ENCODE results near the gene SBF2.

The SBF2 gene

DNA sequence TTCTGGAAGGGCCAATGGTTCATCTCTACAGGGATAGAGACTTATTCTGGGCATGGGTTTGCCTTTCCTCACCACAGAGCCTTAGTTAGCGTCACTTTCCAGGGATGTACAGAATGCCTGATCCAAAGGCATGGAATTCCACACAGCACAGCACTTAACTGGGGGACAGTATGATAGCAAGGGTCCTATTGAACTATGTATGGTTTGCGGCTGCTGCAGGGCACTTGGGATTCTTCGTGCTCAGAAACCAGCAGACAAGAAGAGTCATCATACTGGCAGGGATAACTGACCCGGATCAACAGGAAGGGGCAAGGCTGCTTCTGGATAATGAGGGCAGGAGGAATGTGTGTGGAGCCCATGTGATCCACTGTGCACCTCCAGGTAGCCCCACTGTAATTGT is 524.4 kb downstream of the SBF2 start:
- Histone ChIP-seq H3K27me3 (ENCODE audit: control insufficient read depth, insufficient read depth, low read length) (no peaks in the 10 kb centered on the region), H3K27ac (ENCODE audit: low read depth, low read length) (no peak overlapping the region), H3K36me3 (ENCODE audit: control insufficient read depth, insufficient read depth, low read length) (no peaks in the 10 kb centered on the region), H3K9ac (ENCODE audit: low read length) (no peak overlapping the region), H3K4me3 (ENCODE audit: low read depth, low read length) (no peak overlapping the region), H3K9me3 (ENCODE audit: control insufficient read depth, insufficient read depth, low read depth, low read length) (no peaks in the 10 kb centered on the region), H3K4me1 (ENCODE audit: control insufficient read depth, insufficient read depth, low read length) (peaks cover 20% of the 10 kb centered on the region)

DNA sequence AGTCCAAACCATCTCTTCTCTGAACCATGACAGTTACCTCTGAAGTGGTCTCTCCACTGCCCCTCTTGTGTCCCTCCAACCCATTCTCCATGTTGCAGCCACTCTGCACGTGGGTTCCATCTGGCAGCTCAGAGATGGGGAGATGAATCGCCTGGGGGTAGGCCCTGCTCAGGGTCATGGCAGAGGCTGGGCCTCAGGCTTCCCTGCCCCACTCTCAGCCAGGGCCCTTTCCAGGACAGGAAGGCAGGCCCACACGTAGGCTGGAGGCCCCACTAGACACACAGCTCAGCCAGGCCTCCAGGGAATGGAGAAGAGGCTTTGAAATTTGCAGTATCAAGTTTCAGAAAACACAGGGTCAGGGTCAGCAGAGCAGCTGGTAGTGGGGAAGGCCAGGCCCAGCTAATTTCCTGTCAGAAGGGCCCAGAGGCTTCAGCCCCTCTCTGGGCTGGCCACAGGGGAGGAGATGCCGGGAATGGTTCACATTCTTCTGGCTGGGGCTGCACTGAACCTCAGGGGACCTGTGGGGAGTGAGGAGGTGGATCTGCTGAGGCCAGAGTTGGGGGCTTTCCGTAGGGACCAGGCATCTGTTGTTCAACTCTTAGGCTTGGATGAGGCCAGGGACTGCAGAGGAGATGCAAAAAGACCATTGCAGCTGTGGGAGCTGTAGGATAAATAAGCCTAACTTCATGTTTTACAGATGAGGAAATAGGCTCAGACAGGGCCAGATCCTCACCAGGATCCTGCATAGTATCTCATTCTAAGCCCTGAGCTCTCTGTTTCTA is 528.5 kb downstream of the SBF2 start:
- Histone ChIP-seq H3K4me1 (ENCODE audit: control insufficient read depth, insufficient read depth, low read length) (peaks cover 21% of the 10 kb centered on the region), H3K36me3 (ENCODE audit: control insufficient read depth, insufficient read depth, low read length) (no peaks in the 10 kb centered on the region), H3K9me3 (ENCODE audit: control insufficient read depth, insufficient read depth, low read depth, low read length) (no peaks in the 10 kb centered on the region), H3K27ac (ENCODE audit: low read depth, low read length) (peak overlapping the region; percentile 49; the same call in 1 of the 2 replicates), H3K9ac (ENCODE audit: low read length) (no peak overlapping the region), H3K4me3 (ENCODE audit: low read depth, low read length) (no peak overlapping the region; the same call in 1 of the 2 replicates), H3K27me3 (ENCODE audit: control insufficient read depth, insufficient read depth, low read length) (no peaks in the 10 kb centered on the region)

DNA sequence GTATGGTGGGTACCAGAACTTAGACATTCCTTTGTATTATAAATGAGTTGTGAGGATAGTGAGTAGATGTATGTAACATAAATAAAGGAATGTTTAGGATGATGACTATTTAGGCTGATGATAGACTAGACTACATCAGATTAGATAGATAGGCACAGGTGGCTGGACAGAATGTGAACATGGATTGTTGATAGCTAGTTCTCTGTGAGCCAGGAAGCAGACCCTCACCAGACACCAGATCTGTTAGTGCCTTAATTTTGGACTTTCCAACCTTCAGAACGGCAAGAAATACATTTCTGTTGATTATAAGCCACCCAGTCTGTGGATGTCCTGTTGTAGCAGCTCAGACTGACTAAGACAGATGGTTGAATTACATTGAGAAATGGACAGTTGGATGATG is 530.7 kb downstream of the SBF2 start:
- Histone ChIP-seq H3K9me3 (ENCODE audit: control insufficient read depth, insufficient read depth, low read depth, low read length) (no peaks in the 10 kb centered on the region), H3K27me3 (ENCODE audit: control insufficient read depth, insufficient read depth, low read length) (no peaks in the 10 kb centered on the region), H3K4me3 (ENCODE audit: low read depth, low read length) (no peak overlapping the region), H3K27ac (ENCODE audit: low read depth, low read length) (no peak overlapping the region), H3K4me1 (ENCODE audit: control insufficient read depth, insufficient read depth, low read length) (peaks cover 34% of the 10 kb centered on the region), H3K36me3 (ENCODE audit: control insufficient read depth, insufficient read depth, low read length) (no peaks in the 10 kb centered on the region), H3K9ac (ENCODE audit: low read length) (no peak overlapping the region)

DNA sequence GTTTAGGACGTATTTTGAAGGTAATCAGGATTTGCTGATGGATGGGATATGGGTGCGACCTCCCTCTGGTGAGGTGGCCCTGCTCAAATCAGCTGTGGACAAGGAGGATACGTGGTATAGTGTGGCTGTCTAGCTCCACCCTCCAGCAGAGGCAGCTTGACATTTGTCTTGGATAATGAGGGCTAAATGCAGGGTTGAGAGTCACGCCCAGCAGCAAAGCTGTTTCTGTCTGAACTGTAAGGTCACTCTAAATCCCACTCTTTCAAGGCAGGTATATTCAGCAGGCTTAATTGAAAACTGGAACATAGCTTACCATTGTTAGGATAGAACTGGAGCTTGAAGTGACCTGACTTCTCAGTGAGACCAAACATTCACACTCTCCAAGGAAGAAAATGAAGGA is 531.5 kb downstream of the SBF2 start:
- Histone ChIP-seq H3K36me3 (ENCODE audit: control insufficient read depth, insufficient read depth, low read length) (no peaks in the 10 kb centered on the region), H3K9ac (ENCODE audit: low read length) (no peak overlapping the region), H3K9me3 (ENCODE audit: control insufficient read depth, insufficient read depth, low read depth, low read length) (no peaks in the 10 kb centered on the region), H3K4me3 (ENCODE audit: low read depth, low read length) (no peak overlapping the region), H3K27ac (ENCODE audit: low read depth, low read length) (no peak overlapping the region), H3K4me1 (ENCODE audit: control insufficient read depth, insufficient read depth, low read length) (peaks cover 38% of the 10 kb centered on the region), H3K27me3 (ENCODE audit: control insufficient read depth, insufficient read depth, low read length) (no peaks in the 10 kb centered on the region)

DNA sequence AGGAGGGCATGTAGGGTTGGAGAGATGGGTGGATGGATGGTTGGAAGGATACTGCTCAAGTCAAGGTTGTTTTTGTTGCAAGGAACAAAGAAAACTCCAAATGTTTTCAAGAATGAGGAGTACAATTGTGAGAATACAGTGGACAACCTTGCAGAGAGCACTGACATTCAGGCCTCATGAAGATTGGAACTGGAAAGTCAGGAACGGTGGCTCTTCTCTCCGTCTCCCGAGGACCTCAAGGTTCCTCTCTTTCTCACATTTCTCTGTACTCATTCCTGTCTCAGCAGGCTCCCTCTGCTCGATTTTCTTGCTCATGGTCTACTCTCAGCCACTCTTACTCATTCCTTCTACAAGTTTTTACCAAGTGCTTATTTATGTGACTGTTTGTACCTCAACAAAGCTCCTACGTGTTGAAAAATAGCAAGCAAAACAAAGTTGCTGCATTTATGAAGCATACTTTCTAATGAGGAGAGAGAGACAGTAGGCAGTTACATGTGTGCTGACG is 532.5 kb downstream of the SBF2 start:
- no peaks in the 10 kb centered on the region for H3K36me3 ChIP-seq (ENCODE audit: control insufficient read depth, insufficient read depth, low read length)

DNA sequence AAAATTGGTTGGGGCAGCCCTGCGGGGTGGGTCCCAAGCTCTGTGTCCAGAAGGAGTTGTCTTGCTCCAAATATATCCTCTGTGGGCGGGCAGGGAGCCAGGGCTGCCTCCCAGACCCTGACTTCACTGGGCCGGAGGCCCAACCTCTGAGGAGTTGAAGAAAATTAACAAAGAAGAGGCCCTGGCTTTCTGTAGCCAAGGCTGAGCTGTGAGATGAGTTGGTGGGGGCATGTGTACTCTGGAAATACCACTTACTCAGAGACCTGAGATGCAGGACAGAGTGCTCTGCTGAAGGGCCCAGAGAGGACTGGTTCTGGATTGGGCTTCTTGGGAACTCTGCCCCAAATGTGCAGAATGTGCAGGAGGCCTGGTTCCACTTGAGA is 533.8 kb downstream of the SBF2 start:
- Histone ChIP-seq H3K27ac (ENCODE audit: low read depth, low read length) (no peak overlapping the region), H3K4me3 (ENCODE audit: low read depth, low read length) (no peak overlapping the region), H3K9me3 (ENCODE audit: control insufficient read depth, insufficient read depth, low read depth, low read length) (no peaks in the 10 kb centered on the region), H3K36me3 (ENCODE audit: control insufficient read depth, insufficient read depth, low read length) (no peaks in the 10 kb centered on the region), H3K9ac (ENCODE audit: low read length) (no peak overlapping the region), H3K4me1 (ENCODE audit: control insufficient read depth, insufficient read depth, low read length) (peaks cover 38% of the 10 kb centered on the region), H3K27me3 (ENCODE audit: control insufficient read depth, insufficient read depth, low read length) (no peaks in the 10 kb centered on the region)

More for the DNA sequence above, 532.5 kb downstream of the SBF2 start:
- H3K27me3 ChIP-seq (ENCODE audit: control insufficient read depth, insufficient read depth, low read length): no peaks in the 10 kb centered on the region
- H3K27ac ChIP-seq (ENCODE audit: low read depth, low read length): no peak overlapping the region
- H3K9me3 ChIP-seq (ENCODE audit: control insufficient read depth, insufficient read depth, low read depth, low read length): no peaks in the 10 kb centered on the region
- H3K4me1 ChIP-seq (ENCODE audit: control insufficient read depth, insufficient read depth, low read length): peaks cover 46% of the 10 kb centered on the region
- no peak overlapping the region for H3K4me3 ChIP-seq (ENCODE audit: low read depth, low read length)
- no peak overlapping the region for H3K9ac ChIP-seq (ENCODE audit: low read length)

DNA sequence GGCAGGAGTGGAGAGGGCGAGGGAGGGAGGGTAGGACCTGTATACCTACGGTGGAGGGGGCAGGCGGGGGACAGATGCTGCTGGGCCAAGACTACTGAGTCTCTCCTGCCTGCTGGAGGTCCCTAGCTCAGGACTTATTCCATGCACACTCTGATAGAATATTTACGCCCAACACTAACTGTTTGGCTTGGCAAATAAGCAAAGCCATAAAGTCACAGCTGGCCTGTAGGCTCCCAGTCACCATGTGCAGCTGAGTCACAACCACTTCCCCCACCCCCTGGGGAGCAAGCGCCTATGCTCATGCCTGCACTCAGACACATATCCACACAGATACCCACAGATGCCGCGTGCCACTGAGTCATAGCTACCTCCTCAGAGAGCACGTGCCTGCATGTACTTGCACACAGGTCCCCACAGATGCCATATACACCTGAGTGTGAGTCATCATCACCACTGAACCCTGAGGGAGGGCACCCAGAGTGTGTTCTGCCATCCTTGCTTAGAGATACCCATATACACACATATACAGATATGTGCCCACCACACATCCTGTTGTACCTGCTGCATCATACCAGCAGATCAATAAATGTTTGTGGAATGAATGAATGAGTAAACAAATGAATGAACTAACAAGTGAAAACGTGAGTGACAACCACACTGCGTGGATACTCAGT is 534.4 kb downstream of the SBF2 start:
- Histone ChIP-seq H3K27me3 (ENCODE audit: control insufficient read depth, insufficient read depth, low read length) (no peaks in the 10 kb centered on the region), H3K9ac (ENCODE audit: low read length) (peak overlapping the region; percentile 93), H3K4me1 (ENCODE audit: control insufficient read depth, insufficient read depth, low read length) (peaks cover 33% of the 10 kb centered on the region), H3K27ac (ENCODE audit: low read depth, low read length) (no peak overlapping the region), H3K9me3 (ENCODE audit: control insufficient read depth, insufficient read depth, low read depth, low read length) (no peaks in the 10 kb centered on the region), H3K4me3 (ENCODE audit: low read depth, low read length) (peak overlapping the region; percentile 55; the same call in 1 of the 2 replicates), H3K36me3 (ENCODE audit: control insufficient read depth, insufficient read depth, low read length) (no peaks in the 10 kb centered on the region)

DNA sequence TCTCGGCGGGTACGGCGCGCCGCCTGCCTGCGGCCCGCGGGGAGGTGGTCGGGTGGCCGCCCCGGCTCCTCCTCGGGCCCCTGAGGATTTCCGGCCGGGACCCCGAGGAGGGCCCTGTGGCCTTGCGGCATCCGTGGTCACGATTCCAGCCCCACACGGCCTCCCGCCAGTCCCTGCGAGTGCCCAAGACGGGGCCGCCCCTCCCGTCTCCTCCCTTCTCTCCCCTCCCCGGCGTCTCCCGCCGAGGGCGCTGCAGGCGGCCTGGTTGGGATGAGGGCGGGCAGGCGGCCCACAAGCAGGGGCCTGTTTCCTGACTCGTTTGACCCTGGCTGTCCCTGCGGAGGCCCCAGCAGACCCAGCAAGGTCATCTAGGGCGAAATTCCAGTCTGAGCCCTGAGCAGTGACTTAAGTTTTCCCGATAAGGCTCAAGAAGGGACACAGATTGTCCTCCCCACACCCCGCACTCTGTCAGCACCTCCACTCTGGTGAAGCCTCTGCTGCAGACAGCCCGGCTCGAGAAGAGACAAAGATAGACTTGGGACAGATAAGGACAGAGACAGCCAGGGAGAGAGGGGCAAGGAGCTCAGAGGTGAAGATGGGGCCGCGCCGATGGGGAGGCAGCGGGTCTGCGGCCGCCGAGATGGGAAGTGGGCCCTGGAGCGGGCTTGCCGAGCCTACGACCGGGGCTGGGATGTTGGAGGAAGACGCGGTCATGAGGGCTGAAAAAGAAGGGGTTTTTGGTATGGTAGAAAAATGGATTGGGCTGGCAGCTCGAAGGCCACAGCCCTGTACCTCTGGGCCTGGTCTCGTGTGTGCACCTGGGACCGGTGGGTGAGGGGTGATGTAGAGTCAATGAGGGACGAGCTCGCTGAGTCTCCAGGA is 535.1 kb downstream of the SBF2 start:
- Histone ChIP-seq H3K4me3 (ENCODE audit: low read depth, low read length) (peak overlapping the region; percentile 55), H3K27me3 (ENCODE audit: control insufficient read depth, insufficient read depth, low read length) (no peaks in the 10 kb centered on the region), H3K9ac (ENCODE audit: low read length) (peak overlapping the region; percentile 93), H3K4me1 (ENCODE audit: control insufficient read depth, insufficient read depth, low read length) (peaks cover 30% of the 10 kb centered on the region), H3K27ac (ENCODE audit: low read depth, low read length) (peak overlapping the region; percentile 90), H3K9me3 (ENCODE audit: control insufficient read depth, insufficient read depth, low read depth, low read length) (no peaks in the 10 kb centered on the region), H3K36me3 (ENCODE audit: control insufficient read depth, insufficient read depth, low read length) (no peaks in the 10 kb centered on the region)

DNA sequence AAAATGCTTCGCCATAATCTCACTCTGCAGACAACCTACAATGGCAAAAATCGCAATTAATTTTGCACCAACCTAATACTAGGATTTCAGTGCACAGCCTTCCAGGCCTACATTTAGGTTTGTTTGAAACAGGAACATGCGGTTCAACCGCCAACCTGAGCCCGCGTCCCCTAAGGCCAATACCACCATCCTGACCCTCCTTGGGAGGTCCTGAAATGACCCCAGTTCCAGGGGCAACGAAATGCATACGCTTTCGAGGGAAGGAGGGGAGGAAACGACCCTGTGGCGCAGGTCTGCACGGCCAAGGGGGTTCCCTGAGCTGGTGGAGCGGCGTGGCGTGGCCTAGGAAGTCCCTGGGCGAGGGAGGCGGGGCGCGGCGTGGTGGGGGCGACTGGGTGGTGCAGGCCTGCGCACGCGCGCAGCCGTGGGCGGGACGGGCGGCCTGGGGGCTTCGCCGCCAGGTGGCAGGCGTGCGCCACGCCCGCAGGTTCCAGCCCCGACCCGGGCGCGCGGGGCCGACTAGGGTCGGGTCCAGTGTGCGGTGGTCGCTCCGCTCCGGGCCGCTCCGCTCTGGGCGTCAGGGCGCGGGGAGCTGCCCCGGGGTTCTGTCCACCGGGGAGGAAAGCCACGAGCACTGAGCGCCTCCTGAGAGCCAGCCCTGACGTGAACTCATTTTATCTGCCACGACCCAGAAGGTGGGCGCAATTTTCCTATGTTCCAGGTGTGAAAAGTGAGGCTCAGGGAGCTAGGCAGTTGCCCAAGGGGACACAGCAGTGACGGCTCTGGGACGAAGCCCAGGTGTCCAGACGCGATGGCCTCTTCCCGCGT is 536.0 kb downstream of the SBF2 start:
- Histone ChIP-seq H3K9me3 (ENCODE audit: control insufficient read depth, insufficient read depth, low read depth, low read length) (no peaks in the 10 kb centered on the region), H3K4me1 (ENCODE audit: control insufficient read depth, insufficient read depth, low read length) (peaks cover 30% of the 10 kb centered on the region), H3K27ac (ENCODE audit: low read depth, low read length) (peak overlapping the region; percentile 90), H3K9ac (ENCODE audit: low read length) (peak overlapping the region; percentile 93), H3K27me3 (ENCODE audit: control insufficient read depth, insufficient read depth, low read length) (no peaks in the 10 kb centered on the region), H3K36me3 (ENCODE audit: control insufficient read depth, insufficient read depth, low read length) (no peaks in the 10 kb centered on the region), H3K4me3 (ENCODE audit: low read depth, low read length) (peak overlapping the region; percentile 55)

DNA sequence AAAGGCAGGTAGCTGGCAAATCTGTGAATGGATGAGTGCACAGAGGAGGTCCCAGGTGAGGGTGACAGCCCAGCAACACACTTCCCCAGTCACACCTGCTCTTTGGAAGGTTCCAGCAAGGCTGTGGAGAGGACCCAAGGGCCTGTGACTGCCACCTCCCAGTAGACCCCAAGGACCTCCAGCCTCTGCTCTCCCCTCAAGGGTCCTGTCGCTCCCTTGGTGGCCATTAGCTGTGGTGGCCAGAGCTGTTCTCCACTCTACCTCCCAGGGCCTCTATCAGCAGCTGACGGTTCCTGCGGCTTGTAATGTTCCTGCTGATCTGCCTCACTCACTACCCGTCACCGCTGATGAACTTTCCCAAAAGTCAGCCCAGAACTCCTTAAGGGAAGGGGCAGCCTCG is 537.1 kb downstream of the SBF2 start:
- H3K27me3 ChIP-seq (ENCODE audit: control insufficient read depth, insufficient read depth, low read length): no peaks in the 10 kb centered on the region
- H3K36me3 ChIP-seq (ENCODE audit: control insufficient read depth, insufficient read depth, low read length): peaks cover 6% of the 10 kb centered on the region
- no peaks in the 10 kb centered on the region for H3K9me3 ChIP-seq (ENCODE audit: control insufficient read depth, insufficient read depth, low read depth, low read length)
- H3K9ac ChIP-seq (ENCODE audit: low read length): no peak overlapping the region
- H3K4me1 ChIP-seq (ENCODE audit: control insufficient read depth, insufficient read depth, low read length): peaks cover 30% of the 10 kb centered on the region
- no peak overlapping the region for H3K27ac ChIP-seq (ENCODE audit: low read depth, low read length)
- H3K4me3 ChIP-seq (ENCODE audit: low read depth, low read length): no peak overlapping the region

Data from HUES6 (cell line).